SK-N-SH (cell line): ENCODE data around the gene RRM1. TPM values are rescaled to one million over a fixed set of nuclear protein-coding genes. Genes with fewer than 3 reads are reported as not detected.

ENCODE experiments used
- CTCF ChIA-PET: fragments of 300-600, 350-600 bp; formaldehyde crosslinking; extraction: SDS; loops from one replicate; lab custom pipeline; 2021; lab: Yijun Ruan, JAX
- POLR2A ChIA-PET: fragments of 350-600 bp; sonication (Branson Sonifier 250); formaldehyde crosslinking; extraction: SDS; loops from one replicate; lab custom pipeline; 2020; ENCODE audit warnings: antibody characterized with exemption, inconsistent platforms; lab: Yijun Ruan, JAX
- DNase-seq: peaks from one replicate; pipeline ENCODE4 v3.0.0; 2012
- H2AFZ ChIP-seq: fragments of 200-600 bp; sonication (generic); 2 replicates; pipeline ENCODE4 v1.8.1; 2016; ENCODE audit warnings: antibody characterized with exemption, mild to moderate bottlenecking, low read depth
- H3F3A ChIP-seq: fragments of 200-600 bp; sonication (generic); replicated peaks from 2 replicates; pipeline ENCODE3; 2016; ENCODE audit warnings: antibody characterized with exemption, mild to moderate bottlenecking; ENCODE audit not compliant: insufficient read depth
- H3K27ac ChIP-seq, 2 experiments: fragments of 200-500 bp in 1 of 2; fragments of 200-600 bp in 1 of 2; sonication (Bioruptor generic) in 1 of 2; sonication (generic), shearing (Covaris generic) in 1 of 2; 2 replicates each; pipeline versions ENCODE4 v1.5.1 to v1.6.1; 2014 to 2016; ENCODE audit warnings: low read depth in 2 of 2, inconsistent platforms in 1 of 2, low read length in 1 of 2, mild to moderate bottlenecking in 1 of 2, mixed read lengths in 1 of 2
- H3K27me3 ChIP-seq: fragments of 200-600 bp; sonication (generic), shearing (Covaris generic); 2 replicates; pipeline ENCODE4 v1.6.1; 2016; ENCODE audit warnings: mixed run types; ENCODE audit not compliant: insufficient read depth
- H3K36me3 ChIP-seq, 2 experiments: fragments of 200-500 bp in 1 of 2; fragments of 200-600 bp in 1 of 2; sonication (Bioruptor generic) in 1 of 2; sonication (generic) in 1 of 2; replicated peaks in 1 of 2; 2 replicates each; pipeline versions ENCODE3 to v1.5.1; 2014 to 2016; ENCODE audit warnings: low read length in 1 of 2, mild to moderate bottlenecking in 1 of 2; ENCODE audit not compliant: insufficient read depth in 2 of 2, control insufficient read depth in 1 of 2
- H3K4me1 ChIP-seq, 2 experiments: fragments of 200-500 bp in 1 of 2; fragments of 200-600 bp in 1 of 2; sonication (Bioruptor generic) in 1 of 2; sonication (generic), shearing (Covaris generic) in 1 of 2; 2 replicates each; pipeline versions ENCODE4 v1.5.1 to v1.6.1; 2014 to 2016; ENCODE audit warnings: low read depth in 1 of 2, low read length in 1 of 2, mixed run types in 1 of 2; ENCODE audit not compliant: insufficient read depth in 2 of 2, control insufficient read depth in 1 of 2
- H3K4me2 ChIP-seq: fragments of 200-600 bp; sonication (generic), shearing (Covaris generic); 2 replicates; pipeline ENCODE4 v1.6.1; 2017; ENCODE audit warnings: mixed run types
- H3K4me3 ChIP-seq, 2 experiments: fragments of 200-500 bp in 1 of 2; fragments of 200-600 bp in 1 of 2; sonication (Bioruptor generic) in 1 of 2; sonication (generic), shearing (Covaris generic) in 1 of 2; 2 replicates each; pipeline versions ENCODE4 v1.5.1 to v1.8.1; 2014 to 2016; ENCODE audit warnings: low read depth in 2 of 2, inconsistent platforms in 1 of 2, low read length in 1 of 2, mild to moderate bottlenecking in 1 of 2, mixed read lengths in 1 of 2, moderate library complexity in 1 of 2
- H3K79me2 ChIP-seq: fragments of 200-600 bp; sonication (generic); 2 replicates; pipeline ENCODE4 v1.8.1; 2017; ENCODE audit warnings: mild to moderate bottlenecking; ENCODE audit not compliant: insufficient read depth
- H3K9ac ChIP-seq: fragments of 200-600 bp; sonication (generic); 2 replicates; pipeline ENCODE4 v1.6.1; 2017; ENCODE audit warnings: mixed run types
- H3K9me2 ChIP-seq: fragments of 200-600 bp; sonication (generic); 2 replicates; pipeline ENCODE4 v1.6.1; 2017; ENCODE audit warnings: mixed run types
- H3K9me3 ChIP-seq: fragments of 200-600 bp; sonication (generic); 2 replicates; pipeline ENCODE4 v1.6.1; 2017; ENCODE audit warnings: mixed run types, mild to moderate bottlenecking, moderate library complexity
- H4K20me1 ChIP-seq: fragments of 200-600 bp; sonication (generic); 2 replicates; pipeline ENCODE4 v1.6.1; 2017; ENCODE audit warnings: mild to moderate bottlenecking, mixed run types; ENCODE audit not compliant: insufficient read depth
- CHD2 ChIP-seq: fragments of 150-350 bp; IDR thresholded peaks from 2 replicates; pipeline ENCODE4 v1.6.1; 2018; ENCODE audit warnings: low read length; ENCODE audit not compliant: partially characterized antibody
- ELF1 ChIP-seq: IDR thresholded peaks from 2 replicates; pipeline ENCODE4 v1.4.0; 2012
- EZH2phosphoT487 ChIP-seq: fragments of 200-600 bp; sonication (generic); IDR thresholded peaks from 2 replicates; pipeline ENCODE4 v1.6.1; 2017; ENCODE audit warnings: low read depth, mixed run types, mild to moderate bottlenecking, antibody characterized with exemption, moderate library complexity, borderline replicate concordance
- FOXJ3 ChIP-seq: sonication (generic); formaldehyde crosslinking; IDR thresholded peaks from 2 replicates; pipeline ENCODE4 v1.5.1; 2020; ENCODE audit warnings: mild to moderate bottlenecking, missing genetic modification reagents
- FOXM1 ChIP-seq: IDR thresholded peaks from 2 replicates; pipeline ENCODE4 v1.4.0; 2012; ENCODE audit warnings: low read depth, mild to moderate bottlenecking
- GABPA ChIP-seq: IDR thresholded peaks from 2 replicates; pipeline ENCODE4 v1.4.0; 2012; ENCODE audit warnings: low read depth, mild to moderate bottlenecking
- GATA2 ChIP-seq: sonication (generic); formaldehyde crosslinking; IDR thresholded peaks from 2 replicates; pipeline ENCODE4 v1.5.0; 2020; ENCODE audit warnings: mild to moderate bottlenecking, missing genetic modification reagents
- NFIC ChIP-seq: IDR thresholded peaks from 2 replicates; pipeline ENCODE4 v1.4.0; 2012; ENCODE audit warnings: borderline replicate concordance
- NRF1 ChIP-seq: IDR thresholded peaks from 2 replicates; pipeline ENCODE4 v1.6.1; 2012; ENCODE audit warnings: low read depth, mild to moderate bottlenecking, low read length
- POLR2AphosphoS5 ChIP-seq: IDR thresholded peaks from 2 replicates; pipeline ENCODE4 v1.6.1; 2012; ENCODE audit warnings: low read depth, low read length
- RAD21 ChIP-seq: IDR thresholded peaks from 2 replicates; pipeline ENCODE4 v1.6.1; 2012; ENCODE audit warnings: mild to moderate bottlenecking, low read length
- RCOR1 ChIP-seq: fragments of 150-350 bp; IDR thresholded peaks from 2 replicates; pipeline ENCODE4 v1.6.1; 2017; ENCODE audit warnings: antibody characterized with exemption, low read length
- RFX5 ChIP-seq: IDR thresholded peaks from 2 replicates; pipeline ENCODE4 v1.6.1; 2012; ENCODE audit warnings: mild to moderate bottlenecking, improper control_type of control experiment, low read length
- TAF1 ChIP-seq: IDR thresholded peaks from 2 replicates; pipeline ENCODE4 v1.6.1; 2012; ENCODE audit warnings: low read depth, mild to moderate bottlenecking, low read length, moderate library complexity, borderline replicate concordance
- TCF12 ChIP-seq: IDR thresholded peaks from 2 replicates; pipeline ENCODE4 v1.4.0; 2012
- TEAD4 ChIP-seq: IDR thresholded peaks from 2 replicates; pipeline ENCODE4 v1.4.0; 2012; ENCODE audit warnings: mild to moderate bottlenecking, borderline replicate concordance; ENCODE audit not compliant: insufficient read depth
- USF1 ChIP-seq: IDR thresholded peaks from 2 replicates; pipeline ENCODE4 v1.4.0; 2012; ENCODE audit warnings: low read depth, borderline replicate concordance
- USF2 ChIP-seq: fragments of 150-350 bp; IDR thresholded peaks from 2 replicates; pipeline ENCODE4 v1.6.1; 2017; ENCODE audit warnings: antibody characterized with exemption, low read length, low read depth, borderline replicate concordance
- polyA plus RNA-seq, 3 experiments: library from polyadenylated mRNA; depleted of rRNA; stranded (reverse); fragments of >200 nt; gene quantifications; 2 replicates each; pipeline ENCODE4 v1.2.3, GENCODE V29; 2012
- TF ChIP-seq, protein P1 (sequence below): IDR thresholded peaks from 2 replicates; pipeline ENCODE4 v1.6.1; 2012; ENCODE audit warnings: mild to moderate bottlenecking, low read depth, low read length, moderate library complexity
- TF ChIP-seq, protein P2 (sequence below): fragments of 150-350 bp; IDR thresholded peaks from 2 replicates; pipeline ENCODE4 v1.6.1; 2016; ENCODE audit warnings: mild to moderate bottlenecking, low read depth, low read length

RRM1 gene
- polyA plus RNA-seq, 1 of the 3 experiments (the other 2 are of a cell fraction), result 28.2 TPM

DNA sequence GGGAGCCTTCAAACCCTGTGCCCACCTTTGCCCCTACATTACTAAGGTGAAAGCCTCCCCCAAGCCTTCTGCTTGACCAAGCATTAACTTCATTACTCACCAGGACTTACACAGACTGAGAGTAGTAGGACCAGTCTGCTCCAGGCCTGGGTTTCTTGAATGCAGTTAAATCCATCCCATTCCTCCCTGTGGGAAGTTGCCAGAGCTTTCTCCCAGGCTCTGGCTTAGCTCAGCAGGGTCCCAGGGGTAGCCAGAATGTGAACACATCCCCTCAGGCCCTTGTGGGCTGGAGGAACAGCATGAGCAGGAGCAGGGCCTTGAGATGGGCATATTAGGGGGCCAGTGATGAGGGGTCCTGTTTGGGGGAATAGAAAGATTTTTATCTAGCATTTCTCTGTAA lies 59.9 kb downstream of the RRM1 start:
- H3K9me2 ChIP-seq, result no peaks in the 10 kb centered on the region
- no peaks in the 10 kb centered on the region for H4K20me1 ChIP-seq
- CTCF ChIA-PET, result interaction anchor here (0.5 to 1.2 kb wide), 4 partner anchors 28 to 35 kb away, joined by 3 to 4 read pairs (median 3); no protein-coding TSS in a partner anchor
- H3K79me2 ChIP-seq, result no peaks in the 10 kb centered on the region
- H3F3A ChIP-seq, result no peaks in the 10 kb centered on the region
- no peaks in the 10 kb centered on the region for H3K36me3 ChIP-seq
- no peak overlapping the region for H3K4me2 ChIP-seq
- no peak for DNase-seq
- no peak overlapping the region for H2AFZ ChIP-seq
- H3K9me3 ChIP-seq, result no peaks in the 10 kb centered on the region
- TF ChIP-seq USF1 (no peak), TEAD4 (no peak), ELF1 (no peak), TAF1 (no peak), RCOR1 (no peak), GATA2 (no peak), NRF1 (no peak), RAD21 (no peak)
- POLR2A ChIA-PET, result no interaction called here
- H3K27ac ChIP-seq, result no peak overlapping the region
- no peak overlapping the region for H3K4me3 ChIP-seq
- H3K9ac ChIP-seq, result no peak overlapping the region
- H3K27me3 ChIP-seq, result no peaks in the 10 kb centered on the region; the same call in 1 of the 2 replicates
- H3K4me1 ChIP-seq, result no peaks in the 10 kb centered on the region; a peak in 1 of 4 replicates

- no peaks in the 10 kb centered on the region; a peak in 1 of 4 replicates for H3K4me1 ChIP-seq
- H4K20me1 ChIP-seq, result no peaks in the 10 kb centered on the region
- no peaks in the 10 kb centered on the region for H3K36me3 ChIP-seq
- no peak overlapping the region for H3K9ac ChIP-seq
- H3K9me3 ChIP-seq, result no peaks in the 10 kb centered on the region
- no peak overlapping the region for H3K27ac ChIP-seq
- no peaks in the 10 kb centered on the region for H3F3A ChIP-seq
- no peak for DNase-seq
- H3K27me3 ChIP-seq, result no peaks in the 10 kb centered on the region; the same call in 1 of the 2 replicates
- H3K4me3 ChIP-seq, result no peak overlapping the region
- ChIA-PET POLR2A (no interaction called here), CTCF (no interaction called here)
- H3K79me2 ChIP-seq, result no peaks in the 10 kb centered on the region
- TF ChIP-seq TCF12, result no peak
- no peak for TF ChIP-seq RCOR1
- TF ChIP-seq, protein P1, sequence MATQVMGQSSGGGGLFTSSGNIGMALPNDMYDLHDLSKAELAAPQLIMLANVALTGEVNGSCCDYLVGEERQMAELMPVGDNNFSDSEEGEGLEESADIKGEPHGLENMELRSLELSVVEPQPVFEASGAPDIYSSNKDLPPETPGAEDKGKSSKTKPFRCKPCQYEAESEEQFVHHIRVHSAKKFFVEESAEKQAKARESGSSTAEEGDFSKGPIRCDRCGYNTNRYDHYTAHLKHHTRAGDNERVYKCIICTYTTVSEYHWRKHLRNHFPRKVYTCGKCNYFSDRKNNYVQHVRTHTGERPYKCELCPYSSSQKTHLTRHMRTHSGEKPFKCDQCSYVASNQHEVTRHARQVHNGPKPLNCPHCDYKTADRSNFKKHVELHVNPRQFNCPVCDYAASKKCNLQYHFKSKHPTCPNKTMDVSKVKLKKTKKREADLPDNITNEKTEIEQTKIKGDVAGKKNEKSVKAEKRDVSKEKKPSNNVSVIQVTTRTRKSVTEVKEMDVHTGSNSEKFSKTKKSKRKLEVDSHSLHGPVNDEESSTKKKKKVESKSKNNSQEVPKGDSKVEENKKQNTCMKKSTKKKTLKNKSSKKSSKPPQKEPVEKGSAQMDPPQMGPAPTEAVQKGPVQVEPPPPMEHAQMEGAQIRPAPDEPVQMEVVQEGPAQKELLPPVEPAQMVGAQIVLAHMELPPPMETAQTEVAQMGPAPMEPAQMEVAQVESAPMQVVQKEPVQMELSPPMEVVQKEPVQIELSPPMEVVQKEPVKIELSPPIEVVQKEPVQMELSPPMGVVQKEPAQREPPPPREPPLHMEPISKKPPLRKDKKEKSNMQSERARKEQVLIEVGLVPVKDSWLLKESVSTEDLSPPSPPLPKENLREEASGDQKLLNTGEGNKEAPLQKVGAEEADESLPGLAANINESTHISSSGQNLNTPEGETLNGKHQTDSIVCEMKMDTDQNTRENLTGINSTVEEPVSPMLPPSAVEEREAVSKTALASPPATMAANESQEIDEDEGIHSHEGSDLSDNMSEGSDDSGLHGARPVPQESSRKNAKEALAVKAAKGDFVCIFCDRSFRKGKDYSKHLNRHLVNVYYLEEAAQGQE, result no peak
- no peak for TF ChIP-seq NRF1
- TF ChIP-seq USF1, result no peak
- TF ChIP-seq FOXM1, result no peak
- TF ChIP-seq RFX5, result no peak
- TF ChIP-seq RAD21, result no peak
- no peak for TF ChIP-seq EZH2phosphoT487
- no peak for TF ChIP-seq NFIC
- TF ChIP-seq, protein P2, sequence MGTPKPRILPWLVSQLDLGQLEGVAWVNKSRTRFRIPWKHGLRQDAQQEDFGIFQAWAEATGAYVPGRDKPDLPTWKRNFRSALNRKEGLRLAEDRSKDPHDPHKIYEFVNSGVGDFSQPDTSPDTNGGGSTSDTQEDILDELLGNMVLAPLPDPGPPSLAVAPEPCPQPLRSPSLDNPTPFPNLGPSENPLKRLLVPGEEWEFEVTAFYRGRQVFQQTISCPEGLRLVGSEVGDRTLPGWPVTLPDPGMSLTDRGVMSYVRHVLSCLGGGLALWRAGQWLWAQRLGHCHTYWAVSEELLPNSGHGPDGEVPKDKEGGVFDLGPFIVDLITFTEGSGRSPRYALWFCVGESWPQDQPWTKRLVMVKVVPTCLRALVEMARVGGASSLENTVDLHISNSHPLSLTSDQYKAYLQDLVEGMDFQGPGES, result no peak
- no peak for TF ChIP-seq FOXJ3 (CRISPR knock-in tag)
- no peak for TF ChIP-seq POLR2AphosphoS5
- TF ChIP-seq CHD2, result no peak
- no peak for TF ChIP-seq USF2
- TF ChIP-seq GABPA, result no peak
- no peak overlapping the region for H3K4me2 ChIP-seq
- no peaks in the 10 kb centered on the region for H3K9me2 ChIP-seq
- no peak overlapping the region for H2AFZ ChIP-seq
Measured at GRCh38 chr11:4156571-4156970, 62.0 kb downstream of the RRM1 start.
